ENCODE measurements around the gene DAO.
"Not testable (repeated sequence)": the region's sequence is repeated elsewhere in the genome, so short reads cannot be mapped to it uniquely, and the experiment has no call there.

DAO gene

DNA sequence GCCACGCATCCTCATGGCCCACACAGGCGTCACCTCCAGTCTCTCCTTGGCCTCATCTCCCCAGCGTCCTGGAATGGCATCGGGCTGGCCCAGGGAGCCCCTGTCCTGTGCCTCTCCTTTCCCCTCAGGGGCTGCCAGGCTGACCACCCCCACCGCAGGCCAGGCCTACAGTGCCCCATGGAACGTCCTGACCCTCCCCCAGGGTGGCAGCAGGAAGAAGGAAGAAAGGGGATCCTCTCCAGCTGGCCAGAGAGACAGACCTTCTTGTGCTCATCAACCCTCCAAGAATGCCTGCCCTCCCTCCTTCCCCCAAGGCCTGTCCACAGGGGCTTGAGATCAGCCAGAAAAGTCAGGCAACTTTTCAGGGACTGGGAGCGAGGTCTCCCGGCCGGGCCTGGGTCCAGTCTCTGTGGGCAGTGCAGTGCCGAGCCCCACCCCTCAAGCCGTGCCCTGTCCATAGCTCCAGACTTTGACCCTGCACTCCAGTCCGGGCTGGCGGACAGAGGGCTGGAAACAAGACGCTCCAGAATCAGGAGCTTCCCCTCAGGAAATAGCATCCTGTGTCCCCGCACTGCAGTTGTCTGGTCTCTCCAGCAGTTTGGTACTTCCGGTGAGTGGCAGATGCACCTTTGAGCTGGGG is at the start of gene DAO:
Gene DAO (plus strand): TSS at position 478 of the 640 bp plus-strand sequence. CDS start 4,915 bp downstream, outside the sequence.
- no peak for DNase-seq (ENCODE audit: low read depth in 2 of 2)

DNA sequence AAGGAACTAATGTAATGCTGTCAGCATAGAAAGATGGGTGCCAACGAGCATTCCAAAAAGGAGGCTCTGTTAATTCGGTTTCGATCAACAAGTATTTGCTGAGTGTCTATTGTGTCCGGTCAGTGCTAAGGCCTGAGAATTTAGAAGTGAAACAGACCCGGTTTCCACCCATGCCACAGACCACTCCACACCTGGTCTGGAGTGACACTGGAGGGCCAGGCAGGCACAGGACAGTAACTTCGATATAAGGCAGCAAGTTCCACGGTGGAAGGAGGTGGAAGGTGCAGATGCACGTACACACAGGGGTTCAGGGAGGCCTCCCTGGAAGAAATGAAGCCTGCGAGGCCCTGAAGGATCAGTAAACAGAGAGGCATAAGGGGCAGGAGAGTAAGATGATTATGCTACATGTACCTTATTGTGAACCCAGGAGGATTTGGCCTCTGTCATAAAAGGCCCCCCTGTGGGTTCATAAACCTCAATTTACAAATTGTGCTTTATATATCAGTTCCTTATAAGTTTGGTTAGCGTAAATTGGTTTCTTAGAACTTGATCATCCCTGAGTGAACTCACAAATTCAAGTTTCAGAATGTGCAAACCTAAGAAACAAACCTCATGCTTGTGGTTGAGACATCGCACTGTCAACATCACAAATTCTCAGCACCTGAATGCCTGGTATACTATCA is 48.4 kb upstream of the DAO start:
- no peak for DNase-seq (ENCODE audit: low read depth in 2 of 2)

DNA sequence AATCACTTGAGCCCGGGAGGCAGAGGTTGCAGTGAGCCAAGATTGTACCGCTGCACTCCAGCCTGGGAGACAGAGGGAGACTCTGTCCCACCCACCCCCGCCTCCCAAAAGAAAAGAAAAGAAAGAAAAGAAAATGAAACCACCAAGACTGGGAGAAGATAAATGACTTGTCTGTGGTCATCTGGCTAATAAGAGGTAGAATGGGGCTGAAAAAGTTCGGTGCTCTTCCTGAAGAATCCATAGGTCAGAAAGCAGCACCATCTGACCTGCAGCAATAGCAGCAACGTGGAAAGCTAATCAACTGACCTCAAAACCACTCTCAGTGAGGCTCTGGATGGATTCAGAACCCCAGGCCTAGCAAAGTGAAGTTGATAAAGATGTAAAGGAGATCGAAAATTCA is 47.7 kb upstream of the DAO start:
- DNase-seq (ENCODE audit: low read depth in 2 of 2), result no peak

DNA sequence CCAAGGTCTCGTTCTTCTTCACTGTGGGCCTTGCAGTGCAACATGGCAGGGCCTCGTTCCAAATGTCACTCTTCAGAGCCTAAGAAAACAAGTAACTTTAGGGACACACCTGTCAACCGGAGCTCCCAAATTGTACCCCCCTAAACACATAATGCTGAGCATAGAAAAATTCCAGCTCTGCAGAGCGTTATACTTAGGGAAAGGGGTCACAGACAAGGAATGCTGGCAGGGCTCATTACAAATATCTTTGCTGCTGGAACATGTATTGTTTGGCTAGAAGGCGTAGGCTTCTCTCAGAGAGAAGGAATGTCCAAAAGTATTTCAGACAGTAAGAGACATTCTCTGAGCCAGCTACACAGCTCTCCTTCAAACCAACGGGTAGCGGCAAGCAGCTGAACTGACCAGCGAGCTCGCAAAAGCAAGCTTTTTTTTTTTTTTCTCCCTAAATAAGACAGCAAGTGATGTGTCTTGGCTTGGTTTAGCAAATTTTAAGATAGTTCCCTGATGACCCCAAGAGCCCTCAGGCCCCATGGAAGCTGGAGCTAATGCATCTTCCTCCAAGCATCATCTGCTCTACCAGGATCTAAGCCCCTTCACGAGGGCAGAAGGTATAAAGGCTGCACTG is 47.0 kb upstream of the DAO start:
- DNase-seq (ENCODE audit: low read depth in 2 of 2), result no peak

DNA sequence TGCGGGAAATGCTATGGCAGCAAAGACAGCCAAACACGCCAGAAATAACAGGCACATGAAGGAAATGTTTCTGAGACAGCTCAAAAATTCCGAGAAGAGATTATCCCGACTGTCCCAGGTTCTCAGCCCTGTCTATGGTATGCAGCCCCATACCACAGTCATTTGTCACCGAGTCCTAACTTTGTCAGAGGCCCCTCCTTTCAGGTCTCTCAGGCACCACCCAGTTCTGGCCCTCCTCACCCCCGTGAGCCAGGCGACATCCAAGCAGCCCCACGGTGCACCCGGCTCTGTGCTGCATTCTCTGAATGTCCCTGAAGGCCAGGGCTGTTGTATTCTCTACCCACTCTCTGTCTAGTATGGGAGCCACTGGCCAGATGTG is 46.5 kb upstream of the DAO start:
- DNase-seq (ENCODE audit: low read depth in 2 of 2), result no peak

DNA sequence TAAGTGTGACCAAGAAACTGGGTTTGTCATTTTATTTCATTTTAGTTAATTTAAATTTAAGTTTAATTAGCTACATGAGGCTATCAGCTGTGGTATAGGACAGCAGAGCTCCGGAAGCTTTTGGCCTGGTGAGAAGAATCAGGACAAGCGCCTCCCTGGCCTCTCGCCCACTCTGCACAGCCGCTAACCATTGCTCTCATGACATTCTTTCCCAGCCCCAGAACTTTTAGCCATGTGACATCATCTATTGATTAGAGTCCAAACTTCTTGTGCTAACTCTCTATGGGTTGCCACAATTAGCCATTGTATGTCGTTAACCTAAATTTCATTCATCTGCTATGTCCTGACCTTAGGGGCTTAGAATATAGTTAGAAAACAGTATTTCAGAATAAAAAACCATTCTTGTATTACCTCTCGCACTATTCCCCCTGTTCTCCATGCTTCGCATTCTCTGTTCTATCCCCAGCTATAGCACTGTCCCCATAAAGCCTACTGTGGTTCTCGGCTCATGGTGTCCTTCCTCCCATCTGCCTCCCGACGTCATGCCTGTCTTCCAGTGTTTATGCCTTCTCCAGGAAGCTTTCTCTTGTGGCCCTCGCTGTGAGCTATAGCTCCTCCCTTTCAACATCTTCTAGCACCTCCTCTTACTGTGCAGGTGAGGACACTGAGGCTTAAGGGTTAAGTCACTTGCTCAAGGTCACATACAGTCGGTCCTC is 46.0 kb upstream of the DAO start:
- no peak for DNase-seq (ENCODE audit: low read depth in 2 of 2)

DNA sequence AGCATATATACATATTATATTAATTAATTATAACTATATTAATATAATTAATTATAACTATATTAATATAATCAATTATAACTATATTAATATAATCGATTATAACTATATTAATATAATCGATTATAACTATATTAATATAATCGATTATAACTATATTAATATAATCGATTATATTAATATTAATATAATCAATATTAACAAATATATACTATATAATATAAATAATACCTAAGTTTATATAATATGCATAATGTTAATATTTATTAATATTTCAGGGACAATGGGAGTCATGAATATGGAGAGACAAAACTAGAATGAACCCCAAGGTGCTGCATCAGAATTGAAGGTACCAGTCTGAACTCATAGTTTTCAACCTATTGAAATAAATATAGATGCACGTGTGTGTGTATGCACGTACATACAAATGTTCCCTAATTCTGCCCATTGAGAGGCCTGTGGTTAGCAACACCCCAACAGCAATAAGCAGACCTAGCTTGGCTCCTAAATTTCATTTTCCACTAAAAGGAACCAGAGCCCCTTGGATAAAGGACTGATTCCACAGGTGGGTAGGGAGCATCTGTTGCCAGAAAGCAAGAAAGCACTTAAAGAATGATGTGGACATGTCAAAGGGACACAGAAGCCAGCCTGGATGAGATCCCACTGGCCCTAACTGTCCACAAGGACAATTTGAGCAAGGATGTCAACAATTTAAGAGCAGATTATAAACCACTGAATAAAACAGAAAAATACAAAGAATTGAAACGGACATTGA is 43.8 kb upstream of the DAO start:
- no peak for DNase-seq (ENCODE audit: low read depth in 2 of 2)

DNA sequence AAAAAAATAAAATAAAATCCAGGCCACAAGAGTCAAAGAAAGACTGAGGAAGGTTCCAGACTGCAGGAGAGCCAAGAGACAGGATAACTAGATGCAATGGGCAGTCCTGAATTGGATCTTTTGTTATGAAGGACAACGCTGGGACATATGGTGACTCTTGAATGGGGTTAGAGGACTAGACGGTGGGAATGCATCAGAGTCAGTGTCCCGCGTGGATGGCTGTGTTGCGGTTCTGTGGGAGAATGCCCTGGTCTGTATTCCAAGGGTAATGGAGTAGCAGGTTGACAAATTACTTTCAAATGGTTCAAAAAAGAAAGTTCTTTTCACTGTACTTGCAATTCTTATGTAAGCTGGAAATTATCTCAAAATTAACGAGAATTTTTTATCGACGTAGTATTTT is 42.7 kb upstream of the DAO start:
- DNase-seq (ENCODE audit: low read depth in 2 of 2), result no peak

DNA sequence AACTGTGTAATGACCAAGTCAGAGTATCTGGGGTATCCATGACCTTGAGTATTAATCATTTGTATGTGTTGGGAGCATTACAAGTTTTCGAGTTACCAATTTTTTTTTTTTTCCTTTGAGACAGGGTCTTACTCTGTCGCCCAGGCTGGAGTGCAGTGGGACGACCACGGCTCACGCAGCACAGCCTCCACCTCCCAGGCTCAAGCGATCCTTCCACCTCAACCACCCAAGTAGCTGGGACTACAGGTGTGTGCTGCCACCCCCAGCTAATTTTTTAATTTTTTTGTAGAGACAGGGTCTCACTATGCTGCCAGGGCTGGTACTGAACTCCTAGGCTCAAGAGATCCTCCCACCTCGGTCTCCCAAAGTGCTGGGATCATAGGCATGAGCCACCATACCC is 42.2 kb upstream of the DAO start:
- no peak for DNase-seq (ENCODE audit: low read depth in 2 of 2)

DNA sequence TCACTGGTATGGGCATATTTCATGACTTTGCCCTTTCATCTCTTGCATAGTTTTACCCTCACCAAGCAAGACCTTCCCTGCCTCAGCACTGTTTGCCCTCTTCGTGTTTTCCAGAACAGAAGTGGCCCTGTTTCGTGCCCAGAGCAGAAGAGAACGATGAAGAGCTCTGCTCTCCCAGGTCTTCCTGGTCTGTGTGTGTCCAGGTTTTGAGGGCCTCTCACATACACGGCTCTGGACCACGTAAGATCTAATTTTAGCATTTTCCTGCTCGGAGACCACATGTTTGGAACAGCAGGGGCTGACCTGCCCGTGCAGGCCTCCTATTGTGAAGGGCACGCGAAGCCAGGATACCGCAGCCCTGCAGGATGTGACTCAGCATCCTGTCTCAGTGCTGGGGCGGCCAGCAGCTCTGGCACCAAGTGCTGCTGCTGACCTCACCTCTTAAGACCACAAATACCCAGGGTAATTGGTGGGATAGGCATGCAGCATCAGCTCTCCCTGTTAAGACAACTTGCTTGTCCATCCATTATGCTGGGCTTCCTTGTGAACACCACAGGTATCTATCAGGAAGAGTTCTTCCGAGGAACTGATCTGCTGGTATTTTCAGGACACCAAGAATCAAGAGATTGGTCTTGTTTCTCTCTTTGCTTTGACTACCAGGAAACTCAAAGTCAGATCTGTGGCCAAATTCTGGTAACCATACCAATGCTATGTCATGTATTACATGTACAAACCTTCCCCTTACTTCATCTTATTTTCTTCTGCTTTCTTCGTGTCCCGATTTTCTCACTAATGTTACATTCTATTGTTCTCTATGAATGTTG is 41.5 kb upstream of the DAO start:
- peak; percentile 60 to 62 for DNase-seq (ENCODE audit: low read depth in 2 of 2)

DNA sequence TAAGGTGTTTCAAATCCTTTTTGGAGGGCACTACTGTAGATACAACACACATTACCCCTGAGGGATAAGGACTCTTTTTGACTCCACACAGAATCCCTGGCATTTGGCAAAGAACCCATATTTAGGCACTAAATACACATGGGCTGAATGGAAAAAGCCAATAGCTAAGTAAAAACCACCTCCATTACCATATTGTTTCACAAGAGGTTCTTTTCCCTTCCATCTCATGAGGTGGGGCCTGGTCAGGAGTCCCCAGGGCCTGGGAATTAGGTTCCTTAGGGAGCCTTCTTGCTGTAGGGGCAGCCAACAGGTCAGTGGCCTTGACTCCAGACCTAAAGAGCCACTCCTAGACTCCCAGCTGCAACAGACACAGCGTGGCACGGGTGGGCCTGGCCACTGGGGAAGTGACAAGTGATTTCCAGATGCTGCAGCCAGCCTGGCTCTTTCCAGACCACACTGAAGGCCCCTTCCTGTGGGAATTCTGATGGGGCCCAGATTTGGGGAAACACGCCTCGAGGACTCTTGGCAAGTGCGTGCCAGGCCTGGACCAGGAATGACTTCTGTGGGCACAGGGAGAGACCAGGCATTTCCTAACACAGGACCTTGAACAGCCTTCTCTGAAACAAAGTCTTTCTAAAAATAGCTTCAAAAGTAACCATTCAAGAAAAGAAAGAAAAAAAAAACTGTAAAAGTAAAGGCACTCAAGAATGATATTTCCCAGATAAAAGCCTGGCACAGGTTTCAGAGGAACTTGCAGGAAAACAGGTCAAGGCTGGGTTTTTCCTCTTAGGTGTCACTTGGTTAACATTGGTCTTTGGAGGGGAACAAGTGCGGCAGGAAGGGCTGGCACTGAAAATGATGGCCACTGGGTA is 40.6 kb upstream of the DAO start:
- DNase-seq (ENCODE audit: low read depth in 2 of 2), result no peak

DNA sequence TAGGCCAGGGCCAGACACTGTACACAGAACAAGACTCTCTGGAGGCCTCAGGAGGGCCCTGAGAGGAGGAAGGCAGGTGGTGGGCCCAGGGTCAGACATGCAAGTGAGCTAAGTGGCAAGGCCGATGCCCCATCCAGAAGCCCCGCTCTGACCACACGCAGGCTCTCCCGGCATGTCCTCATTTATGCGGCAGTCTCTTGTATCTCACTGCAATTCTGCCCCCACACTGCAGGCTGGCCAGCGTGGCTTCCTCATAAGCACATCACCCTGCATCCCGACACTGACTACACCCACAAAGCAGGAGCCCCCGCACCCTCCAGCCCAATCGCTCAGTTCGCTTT is 40.0 kb upstream of the DAO start:
- no peak for DNase-seq (ENCODE audit: low read depth in 2 of 2)

DNA sequence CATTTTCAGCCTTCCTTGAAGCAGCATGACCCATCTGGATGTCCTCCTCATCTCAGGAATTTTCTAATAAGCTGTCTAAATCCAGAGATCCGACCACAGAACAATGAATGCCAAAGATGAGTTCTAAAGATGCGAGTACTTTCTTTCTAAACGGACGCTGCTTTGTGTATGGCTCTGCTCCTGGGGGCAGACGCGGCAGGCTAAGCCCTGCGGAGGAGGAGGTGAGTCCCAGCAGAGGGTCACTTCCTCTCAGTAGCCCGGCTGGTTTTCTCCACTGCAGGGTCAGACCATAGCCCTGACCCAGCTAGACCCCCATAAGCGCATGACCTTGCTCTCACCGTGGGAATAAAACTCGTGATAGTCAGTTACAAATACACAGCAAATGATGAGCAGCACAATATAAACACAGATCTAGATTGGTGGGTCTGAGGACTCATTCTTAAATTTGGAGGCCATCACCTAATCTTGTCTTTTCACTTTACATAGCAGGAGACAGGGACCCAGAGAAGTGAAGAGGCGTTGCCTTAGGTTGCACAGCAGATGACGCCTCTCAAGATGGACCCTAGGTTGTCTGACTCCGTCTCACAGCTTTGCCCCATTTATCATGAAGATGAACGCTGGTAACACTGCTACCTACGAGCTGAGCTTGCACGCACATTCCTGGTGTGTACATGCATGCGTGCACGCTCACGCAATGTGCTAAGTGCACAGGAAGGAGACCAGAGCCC is 39.1 kb upstream of the DAO start:
- DNase-seq (ENCODE audit: low read depth in 2 of 2), result no peak

DNA sequence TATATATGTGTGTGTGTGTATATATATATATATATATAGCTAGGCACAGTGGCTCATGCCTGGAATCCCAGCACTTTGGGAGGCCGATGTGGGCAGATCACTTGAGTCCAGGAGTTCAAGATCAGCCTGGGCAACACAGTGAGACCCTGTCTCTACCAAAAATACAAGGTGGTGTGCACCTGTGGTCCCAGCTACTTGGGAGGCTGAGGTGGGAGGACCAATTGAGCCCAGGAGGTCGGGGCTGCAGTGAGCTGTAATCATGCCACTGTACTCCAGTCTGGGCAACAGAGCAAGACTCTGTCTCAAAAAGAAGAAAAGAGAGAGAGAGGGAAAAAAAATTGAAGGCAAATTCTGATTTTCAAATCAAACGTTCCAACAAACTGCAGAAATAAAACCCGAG is 38.1 kb upstream of the DAO start:
- not testable (repeated sequence) for DNase-seq (ENCODE audit: low read depth in 2 of 2)

DNA sequence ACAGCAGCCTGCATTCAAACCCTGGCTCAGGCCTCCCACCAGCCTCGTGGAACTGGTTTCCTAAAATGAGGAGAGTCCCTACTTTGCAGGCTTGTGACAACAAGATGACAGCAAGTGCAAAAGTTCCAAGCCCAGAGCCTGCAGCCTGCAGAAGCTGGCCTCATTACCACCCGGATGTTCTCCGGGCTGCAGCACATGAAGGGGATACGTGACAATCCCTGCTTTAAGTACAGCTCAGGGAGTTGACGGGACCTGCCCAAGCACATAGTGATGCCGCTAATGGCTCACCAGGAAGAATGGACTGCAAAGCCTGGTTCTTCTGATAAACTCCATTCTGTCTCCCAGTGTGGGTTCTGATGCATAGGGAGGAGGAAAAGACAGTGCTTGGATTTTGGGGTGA is 37.5 kb upstream of the DAO start:
- no peak for DNase-seq (ENCODE audit: low read depth in 2 of 2)

DNA sequence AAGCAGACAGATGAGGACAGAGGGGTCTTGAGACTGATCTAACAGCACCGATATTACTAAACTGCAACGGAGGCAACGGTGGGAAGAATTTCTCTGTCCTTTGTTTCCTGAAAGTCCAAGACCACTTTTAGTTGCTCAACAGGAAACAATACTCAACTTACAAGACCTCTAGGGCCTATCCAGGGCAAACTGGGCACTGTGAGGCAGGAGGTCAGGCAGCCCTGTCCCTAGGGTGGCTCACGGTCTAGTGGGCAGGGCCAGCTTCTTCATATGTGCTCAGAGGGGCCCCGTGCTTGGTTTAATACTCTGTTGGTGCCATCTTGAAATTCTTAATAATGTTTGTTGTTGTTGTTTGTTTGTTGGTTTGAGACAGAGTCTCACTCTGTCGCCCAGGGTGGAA is 36.7 kb upstream of the DAO start:
- DNase-seq (ENCODE audit: low read depth in 2 of 2), result no peak

DNA sequence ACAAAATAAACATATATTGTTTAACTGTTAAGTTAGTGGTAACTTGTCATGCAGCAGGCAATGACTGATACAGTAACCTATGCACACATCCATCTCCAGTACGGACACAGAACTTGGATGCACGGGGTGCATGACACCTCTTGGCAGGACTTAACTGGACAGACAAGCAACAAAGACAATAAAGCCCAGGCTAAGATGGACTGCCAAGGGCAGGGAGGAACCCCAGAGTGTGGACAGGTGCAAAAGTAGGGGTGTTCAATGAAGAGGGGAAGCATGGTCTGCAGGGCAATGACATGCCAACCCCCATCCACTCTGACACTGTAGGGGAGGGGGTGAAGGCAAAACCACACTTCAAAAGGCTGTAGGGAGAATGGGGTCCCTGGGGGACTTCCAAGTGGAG is 34.2 kb upstream of the DAO start:
- DNase-seq (ENCODE audit: low read depth in 2 of 2), result no peak

DNA sequence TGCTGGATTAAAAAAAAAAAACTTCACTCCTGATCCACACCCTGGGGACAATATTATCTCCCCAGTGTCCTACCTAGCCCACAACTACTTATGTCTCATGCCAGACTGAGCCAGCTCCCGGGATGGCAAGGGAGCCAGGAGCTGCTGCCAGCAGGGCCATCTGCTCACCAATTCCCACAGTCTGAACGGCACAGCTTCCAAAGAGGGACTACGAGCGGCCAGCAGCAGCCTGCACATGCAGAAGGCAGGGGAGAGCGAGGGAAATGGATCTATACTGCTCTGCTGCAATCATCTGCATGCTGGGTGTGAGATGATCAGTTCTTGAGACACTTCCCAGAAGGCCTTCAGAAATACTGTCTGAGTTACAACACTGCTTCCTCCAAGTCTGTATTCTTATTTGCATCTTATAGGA is 33.6 kb upstream of the DAO start:
- DNase-seq (ENCODE audit: low read depth in 2 of 2), result no peak

DNA sequence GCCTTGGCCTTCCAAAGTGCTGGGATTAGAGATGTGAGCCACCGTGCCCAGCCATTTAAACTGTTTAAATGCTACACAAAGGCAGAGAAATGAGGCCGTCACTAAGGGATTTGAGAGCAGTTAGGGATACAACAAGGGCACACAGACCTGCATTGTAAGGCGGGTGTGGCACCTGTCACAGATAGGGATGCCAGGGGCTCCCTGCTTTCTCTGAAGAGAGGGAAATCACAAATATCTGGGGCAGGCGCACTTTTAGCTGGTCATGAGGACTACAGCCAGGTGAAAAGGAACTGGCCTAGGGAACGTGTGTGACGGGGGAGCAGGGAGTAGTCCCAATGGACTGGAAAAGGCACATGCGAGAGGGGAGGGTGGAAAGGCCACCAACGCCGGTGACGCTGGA is 32.2 kb upstream of the DAO start:
- no peak for DNase-seq (ENCODE audit: low read depth in 2 of 2)

DNA sequence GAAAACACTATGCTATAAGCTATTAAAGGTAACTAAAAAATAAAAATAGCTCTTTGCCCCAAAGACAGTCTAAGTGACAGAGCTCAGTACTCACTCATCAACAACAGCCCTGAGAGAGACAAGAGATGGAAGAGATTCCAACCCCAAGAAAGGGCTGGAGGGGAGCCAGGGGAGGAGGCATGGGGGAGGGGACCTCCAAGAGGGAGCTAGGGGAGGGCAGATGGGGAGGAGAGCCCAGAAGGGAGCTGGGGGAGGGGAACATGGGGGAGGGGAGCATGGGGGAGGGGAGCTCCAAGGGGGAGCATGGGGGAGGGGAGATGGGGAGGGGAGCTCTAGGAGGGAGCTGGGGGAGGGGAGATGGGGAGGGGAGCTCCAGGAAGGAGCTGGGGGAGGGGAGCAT is 30.2 kb upstream of the DAO start:
- no peak for DNase-seq (ENCODE audit: low read depth in 2 of 2)
